H1 (cell line): ENCODE data around the gene MYO5B. TPM values are rescaled to one million over a fixed set of nuclear protein-coding genes. Genes with fewer than 3 reads are reported as not detected.

Source experiments
- CTCF ChIA-PET: fragments of 300-600 bp; sonication (Branson Sonifier 250); formaldehyde crosslinking; loops from one replicate; lab custom pipeline; 2021; ENCODE audit not compliant: partially characterized antibody; lab: Charles Lee
- POLR2A ChIA-PET: fragments of 300-600 bp; sonication (Branson Sonifier 250); formaldehyde crosslinking; loops from one replicate; lab custom pipeline; 2021; ENCODE audit warnings: inconsistent platforms; ENCODE audit not compliant: partially characterized antibody; lab: Charles Lee
- DNase-seq, 2 experiments: peaks; one replicate each; pipeline versions ENCODE4 v3.0.0 to v3.0.0-alpha.2; 2010 to 2022; ENCODE audit warnings: low spot score in 2 of 2, low read depth in 1 of 2, mixed read lengths in 1 of 2
- FAIRE-seq: peaks from 2 replicates; lab custom pipeline; 2011; peaks lifted over from hg19 to GRCh38; lab: Jason Lieb, UNC
- H2AFZ ChIP-seq: 2 replicates; pipeline ENCODE4 v1.8.1; 2012; ENCODE audit warnings: low read length, inconsistent platforms
- H2AK5ac ChIP-seq: 2 replicates; pipeline ENCODE4 v1.6.1; 2013; ENCODE audit warnings: low read depth, low read length
- H2BK120ac ChIP-seq: replicated peaks from 2 replicates; pipeline ENCODE3; 2013; ENCODE audit warnings: low read depth, low read length, inconsistent platforms
- H2BK12ac ChIP-seq: 2 replicates; pipeline ENCODE4 v1.6.1; 2013; ENCODE audit warnings: low read depth, low read length
- H2BK15ac ChIP-seq: 2 replicates; pipeline ENCODE4 v1.6.1; 2013; ENCODE audit warnings: low read length
- H2BK20ac ChIP-seq: 2 replicates; pipeline ENCODE4 v1.6.1; 2013; ENCODE audit warnings: low read length
- H2BK5ac ChIP-seq: 2 replicates; pipeline ENCODE4 v1.6.1; 2013; ENCODE audit warnings: low read depth, low read length
- H3K14ac ChIP-seq: 2 replicates; pipeline ENCODE4 v1.6.1; 2013; ENCODE audit warnings: inconsistent platforms; ENCODE audit not compliant: insufficient read length
- H3K18ac ChIP-seq: 2 replicates; pipeline ENCODE4 v1.6.1; 2013; ENCODE audit warnings: low read length; ENCODE audit errors: extremely low read depth
- H3K23ac ChIP-seq: 2 replicates; pipeline ENCODE4 v1.6.1; 2013; ENCODE audit warnings: inconsistent platforms; ENCODE audit not compliant: insufficient read length
- H3K23me2 ChIP-seq: 2 replicates; pipeline ENCODE4 v1.6.1; 2013; ENCODE audit warnings: low read depth, low read length
- H3K27ac ChIP-seq: 2 replicates; pipeline ENCODE4 v1.6.1; 2011; ENCODE audit warnings: low read depth, low read length, inconsistent platforms
- H3K27me3 ChIP-seq, 4 experiments: replicated peaks in 1 of 4; 1 replicate in 1 of 4; 2 replicates in 3 of 4; pipeline versions ENCODE4 v1.6.1 to v1.8.1; 2011 to 2013; ENCODE audit warnings: low read length in 3 of 4, mild to moderate bottlenecking in 3 of 4, inconsistent platforms in 2 of 4, mixed read lengths in 2 of 4, moderate library complexity in 1 of 4; ENCODE audit not compliant: control insufficient read depth in 3 of 4, insufficient read depth in 3 of 4; ENCODE audit errors: extremely low read depth in 1 of 4
- H3K36me3 ChIP-seq, 4 experiments: 2 replicates each; pipeline versions ENCODE4 v1.6.1 to v1.8.1; 2011 to 2013; ENCODE audit warnings: mild to moderate bottlenecking in 4 of 4, low read length in 3 of 4, moderate library complexity in 2 of 4, control low read depth in 1 of 4, inconsistent platforms in 1 of 4; ENCODE audit not compliant: insufficient read depth in 4 of 4, control insufficient read depth in 2 of 4
- H3K4ac ChIP-seq: replicated peaks from 2 replicates; pipeline ENCODE3; 2013; ENCODE audit warnings: low read length, low read depth, mixed read lengths, inconsistent platforms; ENCODE audit not compliant: insufficient read length
- H3K4me1 ChIP-seq, 4 experiments: replicated peaks in 1 of 4; 1 replicate in 1 of 4; 2 replicates in 3 of 4; pipeline versions ENCODE4 v1.6.1 to v1.8.1; 2011 to 2013; ENCODE audit warnings: low read length in 3 of 4, inconsistent platforms in 2 of 4, mixed read lengths in 1 of 4; ENCODE audit not compliant: insufficient read depth in 4 of 4, control insufficient read depth in 3 of 4
- H3K4me2 ChIP-seq, 2 experiments: 2 replicates each; pipeline versions ENCODE4 v1.6.1 to v1.8.1; 2011 to 2013; ENCODE audit warnings: low read depth in 2 of 2, low read length in 2 of 2, control low read depth in 1 of 2, inconsistent platforms in 1 of 2, mild to moderate bottlenecking in 1 of 2; ENCODE audit not compliant: insufficient read depth in 1 of 2
- H3K4me3 ChIP-seq, 4 experiments: fragments of 200-600, 300-600 bp in 1 of 4; sonication (generic), shearing (Covaris generic), sonication (Bioruptor Twin) in 1 of 4; 2 replicates each; pipeline versions ENCODE4 v1.5.1 to v1.8.1; 2011 to 2016; ENCODE audit warnings: low read length in 4 of 4, low read depth in 3 of 4, control low read depth in 2 of 4, inconsistent platforms in 2 of 4, mild to moderate bottlenecking in 2 of 4, mixed read lengths in 1 of 4, moderate library complexity in 1 of 4; ENCODE audit not compliant: insufficient read depth in 2 of 4; ENCODE audit errors: extremely low read depth in 1 of 4
- H3K56ac ChIP-seq: replicated peaks from 2 replicates; pipeline ENCODE3; 2013; ENCODE audit warnings: low read depth, mild to moderate bottlenecking, mixed read lengths, low read length, inconsistent platforms; ENCODE audit not compliant: insufficient read length
- H3K79me1 ChIP-seq: 2 replicates; pipeline ENCODE4 v1.6.1; 2013; ENCODE audit warnings: low read depth, low read length, control low read depth
- H3K79me2 ChIP-seq, 2 experiments: 2 replicates each; pipeline versions ENCODE4 v1.6.1 to v1.8.1; 2012 to 2013; ENCODE audit warnings: low read length in 2 of 2, mild to moderate bottlenecking in 2 of 2, inconsistent platforms in 1 of 2; ENCODE audit not compliant: insufficient read depth in 2 of 2, control insufficient read depth in 1 of 2
- H3K9ac ChIP-seq, 4 experiments: replicated peaks in 1 of 4; 1 replicate in 1 of 4; 2 replicates in 3 of 4; pipeline versions ENCODE4 v1.6.1 to v1.8.1; 2011 to 2013; ENCODE audit warnings: low read depth in 3 of 4, low read length in 3 of 4, control low read depth in 2 of 4, mild to moderate bottlenecking in 2 of 4, moderate library complexity in 2 of 4, inconsistent platforms in 1 of 4; ENCODE audit errors: extremely low read depth in 1 of 4
- H3K9me3 ChIP-seq, 2 experiments: 2 replicates each; pipeline versions ENCODE4 v1.6.1 to v1.8.1; 2012 to 2013; ENCODE audit warnings: mild to moderate bottlenecking in 2 of 2, moderate library complexity in 2 of 2, control low read depth in 1 of 2, inconsistent platforms in 1 of 2, low read depth in 1 of 2, low read length in 1 of 2, mixed read lengths in 1 of 2; ENCODE audit not compliant: insufficient read depth in 2 of 2
- H4K20me1 ChIP-seq, 2 experiments: replicated peaks in 1 of 2; 2 replicates each; pipeline versions ENCODE3 to v1.8.1; 2011 to 2013; ENCODE audit warnings: inconsistent platforms in 2 of 2, low read length in 2 of 2, mild to moderate bottlenecking in 1 of 2; ENCODE audit not compliant: insufficient read depth in 2 of 2, control insufficient read depth in 1 of 2
- H4K5ac ChIP-seq: 2 replicates; pipeline ENCODE4 v1.6.1; 2013; ENCODE audit warnings: low read length, low read depth, mixed read lengths, inconsistent platforms; ENCODE audit not compliant: insufficient read length
- H4K8ac ChIP-seq: 2 replicates; pipeline ENCODE4 v1.8.0; 2013; ENCODE audit warnings: mild to moderate bottlenecking, moderate library complexity, low read length, inconsistent platforms; ENCODE audit not compliant: insufficient read depth; ENCODE audit errors: extremely low read depth
- H4K91ac ChIP-seq: replicated peaks from 2 replicates; pipeline ENCODE3; 2013; ENCODE audit warnings: low read length, mixed read lengths, inconsistent platforms; ENCODE audit not compliant: insufficient read length
- USF2 ChIP-seq: IDR thresholded peaks from 2 replicates; pipeline ENCODE4 v1.6.1; 2011; ENCODE audit warnings: low read length, improper control_type of control experiment
- WGBS, 2 experiments: shearing (Covaris generic) in 1 of 2; methylation state at CpG; one replicate each; pipeline versions ENCODE4 v1.1.6 to v1.1.7; 2013 to 2015; ENCODE audit warnings: low lambda C conversion rate in 2 of 2, mixed read lengths in 2 of 2, inconsistent platforms in 1 of 2, low coverage in 1 of 2, missing lambda C conversion rate in 1 of 2; ENCODE audit not compliant: insufficient replicate concordance in 2 of 2, insufficient coverage in 1 of 2, insufficient read length in 1 of 2; ENCODE audit errors: extremely low coverage in 1 of 2, missing lambda C conversion rate in 1 of 2; 5-methylcytosine and 5-hydroxymethylcytosine counted together
- polyA plus RNA-seq, 7 experiments: library from polyadenylated mRNA; depleted of rRNA in 3 of 7; stranded (reverse) in 5 of 7; unstranded in 2 of 7; fragments of >200 nt in 5 of 7; fragments of 200-250 nt in 2 of 7; gene quantifications; 1 replicate in 5 of 7; 2 replicates in 1 of 7; 4 replicates in 1 of 7; pipeline versions ENCODE4 v1.2.1 to v1.2.3, GENCODE V29; 2011 to 2013; ENCODE audit warnings: missing spikeins in 2 of 7, mixed read lengths in 2 of 7
- total RNA-seq: library from RNA; stranded (reverse); fragmentation: NEBNext Ultra II Directional; extraction: Animal tissue kit (Norgen Biotek cat#: 25700); gene quantifications from 2 replicates; pipeline ENCODE4 v1.2.1, GENCODE V29; 2021

MYO5B gene
- total and polyA plus RNA-seq, 2 of the 8 experiments (the other 6 are each of a cell fraction or from before 2014, with no cell fraction given): 6.4 to 7.7 TPM

- no peaks in the 10 kb centered on the region for H3K9me3 ChIP-seq
Measured at GRCh38 chr18:49784427-49785185, 410.3 kb downstream of the MYO5B start.

More at GRCh38 chr18:49784427-49785185, 410.3 kb downstream of the MYO5B start:
- Histone ChIP-seq H3K36me3 (peaks cover 0 to 76% (median 40%) of the 10 kb centered on the region in 4 experiments; a peak in 7 of 8 replicates), H2BK12ac (no peak overlapping the region), H3K14ac (no peak overlapping the region), H3K27me3 (no peaks in the 10 kb centered on the region), H3K79me1 (no peaks in the 10 kb centered on the region), H3K4me1 (no peaks in the 10 kb centered on the region), H3K27ac (no peak overlapping the region), H2BK120ac (no peak overlapping the region), H3K4me3 (no peak overlapping the region), H4K20me1 (peaks cover 0 to 2% of the 10 kb centered on the region in 2 experiments), H4K91ac (no peak overlapping the region), H3K18ac (no peak overlapping the region), H2BK15ac (no peak overlapping the region), H3K4me2 (no peak overlapping the region), H4K5ac (no peak overlapping the region), H2AFZ (no peak overlapping the region), H3K4ac (no peak overlapping the region), H3K56ac (no peak overlapping the region), H2BK5ac (no peak overlapping the region), H2AK5ac (no peak overlapping the region), H4K8ac (no peak overlapping the region), H2BK20ac (no peak overlapping the region), H3K79me2 (no peaks in the 10 kb centered on the region), H3K23me2 (no peaks in the 10 kb centered on the region), H3K9ac (no peak overlapping the region), H3K23ac (no peak overlapping the region)
- FAIRE-seq (no peak), DNase-seq (no peak)
- ChIA-PET CTCF (interaction anchor here (0.6 to 4.4 kb wide), 15 partner anchors 16 to 309 kb away, joined by 3 to 24 read pairs (median 4); no protein-coding TSS in a partner anchor), POLR2A (no interaction called here)
- 90% methylated on average over 1 of the region's 1 CpG; no CpG with 5 or more reads in 1 of the 2 experiments for WGBS, 2 experiments
- no peak for TF ChIP-seq USF2
